HEK293T (cell line): Measurements from ENCODE around the gene PCYT2.

Source experiments
- CTCF ChIA-PET: fragments of 350-600 bp; formaldehyde crosslinking; extraction: SDS; loops from one replicate; lab custom pipeline; 2021; ENCODE audit warnings: antibody characterized with exemption, inconsistent platforms; lab: Yijun Ruan, JAX
- POLR2A ChIA-PET: fragments of 350-600 bp; formaldehyde crosslinking; extraction: SDS; loops from one replicate; lab custom pipeline; 2020; ENCODE audit warnings: antibody characterized with exemption, inconsistent platforms; lab: Yijun Ruan, JAX
- DNase-seq: peaks from one replicate; pipeline ENCODE4 v3.0.0; 2012; ENCODE audit warnings: mixed read lengths; ENCODE audit errors: extremely low spot score
- ARNT ChIP-seq: fragments of 450-650 bp; IDR thresholded peaks from 2 replicates; pipeline ENCODE4 v1.6.1; 2017; ENCODE audit warnings: mild to moderate bottlenecking
- BHLHE40 ChIP-seq: fragments of 450-650 bp; IDR thresholded peaks from 2 replicates; pipeline ENCODE4 v1.6.1; 2016; ENCODE audit warnings: mild to moderate bottlenecking, moderate library complexity, borderline replicate concordance
- CTBP1 ChIP-seq: fragments of 450-650 bp; IDR thresholded peaks from 2 replicates; pipeline ENCODE4 v1.6.1; 2016; ENCODE audit warnings: borderline replicate concordance
- ELF4 ChIP-seq: fragments of 450-650 bp; IDR thresholded peaks from 2 replicates; pipeline ENCODE4 v1.6.1; 2017; ENCODE audit warnings: antibody characterized with exemption
- FOXA1 ChIP-seq: fragments of 450-650 bp; IDR thresholded peaks from 2 replicates; pipeline ENCODE4 v1.6.1; 2016; ENCODE audit warnings: mild to moderate bottlenecking
- FOXK2 ChIP-seq: fragments of 450-650 bp; IDR thresholded peaks from 2 replicates; pipeline ENCODE4 v1.6.1; 2016; ENCODE audit warnings: mild to moderate bottlenecking
- FOXM1 ChIP-seq: fragments of 450-650 bp; IDR thresholded peaks from 2 replicates; pipeline ENCODE4 v1.6.1; 2017; ENCODE audit warnings: mild to moderate bottlenecking, borderline replicate concordance
- HDGF ChIP-seq: fragments of 450-650 bp; IDR thresholded peaks from 2 replicates; pipeline ENCODE4 v1.6.1; 2017; ENCODE audit warnings: antibody characterized with exemption, borderline replicate concordance
- L3MBTL2 ChIP-seq: fragments of 450-650 bp; conservative IDR thresholded peaks from 2 replicates; pipeline ENCODE4 v1.6.1; 2016; ENCODE audit warnings: mild to moderate bottlenecking
- LEF1 ChIP-seq: fragments of 450-650 bp; IDR thresholded peaks from 2 replicates; pipeline ENCODE4 v1.6.1; 2017; ENCODE audit warnings: mild to moderate bottlenecking, borderline replicate concordance
- NFRKB ChIP-seq: fragments of 450-650 bp; IDR thresholded peaks from 2 replicates; pipeline ENCODE4 v1.6.1; 2016; ENCODE audit warnings: mild to moderate bottlenecking, moderate library complexity
- SP1 ChIP-seq: fragments of 450-650 bp; IDR thresholded peaks from 2 replicates; pipeline ENCODE4 v1.6.1; 2017
- SUZ12 ChIP-seq: fragments of 450-650 bp; IDR thresholded peaks from 2 replicates; pipeline ENCODE4 v1.6.1; 2016; ENCODE audit warnings: mild to moderate bottlenecking
- TARDBP ChIP-seq: fragments of 450-650 bp; IDR thresholded peaks from 2 replicates; pipeline ENCODE4 v1.6.1; 2016
- ZNF384 ChIP-seq: fragments of 450-650 bp; IDR thresholded peaks from 2 replicates; pipeline ENCODE4 v1.6.1; 2016
- TF ChIP-seq, protein P1 (sequence below): fragments of 450-650 bp; IDR thresholded peaks from 2 replicates; pipeline ENCODE4 v1.6.1; 2016

The PCYT2 gene

DNA sequence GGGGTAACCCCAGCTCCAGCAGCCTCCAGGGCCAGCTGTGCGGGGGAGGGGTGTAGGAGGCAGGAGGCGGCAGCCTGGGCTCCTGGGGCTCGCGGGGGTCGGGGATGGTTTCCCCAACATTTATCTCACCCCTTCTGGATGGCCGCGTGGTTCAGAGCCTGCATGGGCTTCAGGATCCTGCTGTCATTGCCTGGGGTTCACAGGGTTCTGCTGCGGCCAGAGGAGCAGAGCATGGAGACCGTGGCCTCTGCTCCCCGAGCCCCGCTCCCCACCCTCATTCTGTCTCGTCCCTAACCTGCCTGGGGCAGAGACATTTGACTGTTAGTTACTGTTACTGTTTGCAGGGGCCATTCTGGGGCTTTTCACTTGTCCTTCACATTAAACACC, 31.0 kb upstream of the PCYT2 start:
- DNase-seq, result no peak
- CTCF ChIA-PET, result no interaction called here
- TF ChIP-seq TARDBP, result no peak
- TF ChIP-seq FOXK2, result no peak
- TF ChIP-seq LEF1, result no peak
- TF ChIP-seq HDGF, result no peak
- TF ChIP-seq ELF4, result no peak
- no peak for TF ChIP-seq NFRKB
- TF ChIP-seq BHLHE40, result no peak
- no peak for TF ChIP-seq FOXM1
- no peak for TF ChIP-seq FOXA1
- TF ChIP-seq L3MBTL2, result no peak
- no peak for TF ChIP-seq SP1
- TF ChIP-seq, protein P1, sequence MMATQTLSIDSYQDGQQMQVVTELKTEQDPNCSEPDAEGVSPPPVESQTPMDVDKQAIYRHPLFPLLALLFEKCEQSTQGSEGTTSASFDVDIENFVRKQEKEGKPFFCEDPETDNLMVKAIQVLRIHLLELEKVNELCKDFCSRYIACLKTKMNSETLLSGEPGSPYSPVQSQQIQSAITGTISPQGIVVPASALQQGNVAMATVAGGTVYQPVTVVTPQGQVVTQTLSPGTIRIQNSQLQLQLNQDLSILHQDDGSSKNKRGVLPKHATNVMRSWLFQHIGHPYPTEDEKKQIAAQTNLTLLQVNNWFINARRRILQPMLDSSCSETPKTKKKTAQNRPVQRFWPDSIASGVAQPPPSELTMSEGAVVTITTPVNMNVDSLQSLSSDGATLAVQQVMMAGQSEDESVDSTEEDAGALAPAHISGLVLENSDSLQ, result no peak
- TF ChIP-seq ZNF384, result no peak
- no peak for TF ChIP-seq SUZ12
- POLR2A ChIA-PET, result interaction anchor here (0.6 to 3.3 kb wide), 3 partner anchors 10 to 81 kb away, joined by 3 to 13 read pairs (median 3); partner anchors contain the start of gene CENPX

DNA sequence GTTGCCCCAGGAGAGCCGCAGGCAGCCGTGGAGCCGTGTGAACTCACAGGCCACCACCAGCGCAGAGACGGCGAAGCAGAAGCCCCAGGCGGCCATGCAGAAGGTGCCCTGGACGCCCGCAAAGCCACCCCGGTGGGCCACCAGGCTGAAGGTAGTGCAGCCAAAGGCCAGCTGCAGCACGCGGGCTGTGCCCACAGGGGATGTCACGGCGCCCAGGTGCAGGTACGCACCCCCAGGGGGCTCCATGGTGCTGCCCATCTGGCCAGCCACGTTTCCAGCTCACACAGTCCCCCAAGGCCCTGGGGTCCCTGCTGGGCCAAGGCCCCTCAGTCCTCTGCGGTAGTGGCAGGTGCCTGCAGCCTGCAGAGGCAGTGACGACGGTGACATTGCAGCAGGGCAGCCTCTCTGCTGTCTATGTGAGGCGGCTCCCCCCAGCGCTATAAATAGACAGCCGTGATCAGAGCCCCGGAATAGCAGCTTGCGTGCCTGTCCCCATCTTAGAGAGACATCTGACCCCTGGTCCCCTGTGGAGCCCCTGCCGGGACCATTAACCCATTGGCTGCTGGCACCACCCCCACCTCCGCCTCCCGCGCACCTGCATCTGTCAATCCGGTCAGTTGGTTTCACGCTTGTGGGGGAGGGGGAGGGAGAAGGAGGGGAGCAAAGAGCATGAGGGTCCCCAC, 30.4 kb upstream of the PCYT2 start:
- DNase-seq, result no peak
- CTCF ChIA-PET, result no interaction called here
- TF ChIP-seq HDGF, result peak; percentile 4; the same call in 1 of the 2 replicates
- no peak for TF ChIP-seq CTBP1
- POLR2A ChIA-PET, result interaction anchor here (0.8 to 3.3 kb wide), 2 partner anchors 10 to 15 kb away, joined by 3 to 13 read pairs; no protein-coding TSS in a partner anchor

DNA sequence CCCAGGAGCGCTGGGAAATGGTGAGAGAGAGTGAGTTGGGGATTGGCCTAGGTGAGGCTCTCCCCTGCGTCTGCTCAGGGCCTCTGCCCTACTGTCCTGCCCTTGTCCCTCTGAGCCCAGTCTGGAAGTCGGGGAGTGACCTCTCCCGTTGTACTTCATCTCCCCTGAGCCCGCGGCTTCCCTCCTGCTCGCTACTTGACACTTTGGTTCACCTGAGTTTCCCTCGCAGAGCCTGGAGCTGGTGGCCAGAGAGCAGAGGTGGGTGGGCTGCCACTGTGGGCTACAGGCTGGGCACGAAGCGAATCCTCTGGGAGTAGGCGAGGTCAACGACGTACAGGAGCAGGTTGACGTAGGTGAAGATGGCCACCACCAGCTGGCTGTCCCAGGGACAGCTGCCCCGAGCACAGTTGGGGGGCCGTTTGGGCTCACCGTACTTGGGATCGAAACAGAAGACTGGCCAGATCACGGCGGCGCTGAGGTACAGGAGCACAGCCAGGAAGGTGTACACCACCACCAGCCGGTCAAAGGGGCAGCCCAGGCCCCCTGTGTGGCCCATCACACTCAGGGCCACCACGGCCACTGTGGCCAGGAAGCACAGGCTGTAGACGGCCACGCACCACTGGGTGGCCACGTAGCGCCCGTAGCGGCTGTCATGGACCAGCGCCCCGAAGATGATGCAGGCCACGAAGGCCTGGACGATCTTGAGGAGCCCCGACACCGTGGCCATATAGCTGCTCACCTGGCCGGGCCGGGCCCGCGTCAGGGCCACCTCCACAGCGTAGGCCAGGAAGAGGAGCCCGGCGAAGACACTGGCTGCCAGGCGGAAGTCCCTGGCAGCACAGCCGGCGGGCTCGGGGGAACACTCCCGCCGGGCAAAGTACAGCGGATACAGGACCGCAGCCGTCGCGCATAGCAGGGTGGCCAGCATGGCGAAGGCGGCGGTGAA, 29.6 kb upstream of the PCYT2 start:
- CTCF ChIA-PET, result no interaction called here
- TF ChIP-seq SP1, result no peak
- no peak for TF ChIP-seq SUZ12
- no peak for TF ChIP-seq BHLHE40
- no peak for TF ChIP-seq FOXK2
- TF ChIP-seq CTBP1, result no peak
- DNase-seq, result no peak
- POLR2A ChIA-PET, result interaction anchor here (0.8 to 1.2 kb wide), 2 partner anchors 10 to 14 kb away, joined by 3 to 5 read pairs; no protein-coding TSS in a partner anchor

DNA sequence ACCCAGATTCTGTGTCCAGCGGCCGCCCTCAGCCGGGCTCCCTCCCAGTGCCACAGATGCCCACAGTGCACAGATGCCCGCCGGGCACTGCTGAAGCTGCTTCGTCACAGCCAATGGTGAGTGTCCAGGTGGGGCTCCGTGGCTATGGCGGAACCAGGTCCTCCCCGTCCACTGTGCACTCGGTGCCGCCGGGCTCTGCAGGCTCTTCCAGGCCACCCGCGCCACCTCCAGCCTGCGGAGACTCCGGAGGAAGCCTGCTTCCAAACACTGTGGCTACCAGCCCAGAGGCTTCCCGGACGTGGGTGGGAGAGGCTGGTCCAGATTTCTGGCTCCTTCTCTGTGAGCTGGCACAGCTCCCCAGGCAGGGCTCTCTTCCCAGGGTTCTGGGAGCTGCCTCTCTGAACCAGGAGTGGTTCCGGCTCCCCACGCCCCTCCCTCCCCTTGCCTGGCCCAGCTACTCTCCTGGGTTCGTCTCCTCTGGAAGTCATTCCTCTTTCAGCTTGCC, 28.7 kb upstream of the PCYT2 start:
- ChIA-PET CTCF (no interaction called here), POLR2A (interaction anchor here (1.2 kb wide), 1 partner anchor 9 kb away, joined by 5 read pairs; no protein-coding TSS in a partner anchor)
- no peak for TF ChIP-seq TARDBP
- no peak for TF ChIP-seq ARNT
- no peak for DNase-seq

DNA sequence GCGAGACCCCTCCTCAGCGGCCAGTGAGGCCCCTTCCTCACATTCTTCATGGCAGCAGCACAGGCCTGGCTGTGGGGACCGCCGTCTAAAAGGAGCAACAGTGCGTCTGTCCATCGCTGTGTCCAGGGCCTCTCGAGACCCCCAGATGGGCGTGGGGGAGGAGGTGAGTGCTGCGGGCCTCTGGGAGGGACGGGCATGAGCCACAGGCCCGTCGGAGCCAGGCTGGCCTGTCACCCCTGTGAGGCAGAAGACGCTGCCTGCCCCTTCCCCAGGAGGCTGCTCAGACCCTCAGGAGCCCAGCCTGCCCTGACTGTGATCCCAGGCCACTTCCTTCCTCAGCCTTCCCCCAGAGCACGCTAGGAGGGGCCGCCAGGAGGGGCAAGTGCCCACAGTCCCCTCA, 28.0 kb upstream of the PCYT2 start:
- TF ChIP-seq HDGF, result no peak
- TF ChIP-seq CTBP1, result no peak
- TF ChIP-seq FOXK2, result no peak
- no peak for TF ChIP-seq FOXA1
- TF ChIP-seq BHLHE40, result no peak
- POLR2A ChIA-PET, result interaction anchor here (1.0 to 1.4 kb wide), 2 partner anchors 14 to 72 kb away, joined by 3 read pairs; no protein-coding TSS in a partner anchor

DNA sequence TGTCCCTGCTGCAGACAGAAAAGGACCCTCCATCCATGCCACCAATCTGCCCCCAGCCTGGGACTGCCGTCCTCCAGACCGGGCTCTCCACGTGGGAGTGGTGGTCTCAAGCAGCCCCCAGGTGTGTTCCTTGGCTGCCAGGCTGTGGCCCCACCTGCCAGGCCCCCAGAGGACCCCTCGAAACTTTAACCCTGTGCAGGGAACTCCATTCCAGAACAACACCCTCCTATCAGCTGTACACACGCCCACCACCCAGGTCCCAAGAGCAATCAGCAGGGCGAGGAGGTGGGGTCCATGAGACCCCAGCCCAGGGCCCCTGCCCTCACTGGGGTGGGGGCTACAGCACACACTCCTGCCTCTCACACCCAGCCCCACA, 24.5 kb upstream of the PCYT2 start:
- no peak for DNase-seq
- CTCF ChIA-PET, result no interaction called here
- TF ChIP-seq TARDBP (no peak), FOXK2 (no peak), HDGF (no peak), NFRKB (no peak), FOXM1 (no peak), LEF1 (no peak), BHLHE40 (no peak), SUZ12 (no peak), ARNT (no peak), CTBP1 (no peak), ELF4 (no peak), SP1 (no peak), FOXA1 (no peak), ZNF384 (no peak)
- POLR2A ChIA-PET, result interaction anchor here (0.9 to 4.4 kb wide), 6 partner anchors 8 to 270 kb away, joined by 4 to 37 read pairs (median 7); partner anchors contain the start of gene MAFG

More for the DNA sequence above, 28.0 kb upstream of the PCYT2 start:
- CTCF ChIA-PET, result interaction anchor here (1.1 kb wide), 1 partner anchor 98 kb away, joined by 3 read pairs; the partner anchor contains the start of gene DCXR
- no peak for DNase-seq
